HL-60 (cell line): Measurements from ENCODE around the gene AFP.

Experiments used
- GABPA ChIP-seq: IDR thresholded peaks from 2 replicates; pipeline ENCODE4 v1.6.1; 2012; ENCODE audit warnings: low read depth
- POLR2AphosphoS5 ChIP-seq: IDR thresholded peaks from 2 replicates; pipeline ENCODE4 v1.6.1; 2012; ENCODE audit warnings: low read depth
- TF ChIP-seq, protein P1 (sequence below): IDR thresholded peaks from one replicate; pipeline ENCODE4 v1.5.1; 2011; ENCODE audit warnings: low read length, control low read depth, inconsistent platforms; ENCODE audit not compliant: insufficient read depth

- TF ChIP-seq, protein P1, sequence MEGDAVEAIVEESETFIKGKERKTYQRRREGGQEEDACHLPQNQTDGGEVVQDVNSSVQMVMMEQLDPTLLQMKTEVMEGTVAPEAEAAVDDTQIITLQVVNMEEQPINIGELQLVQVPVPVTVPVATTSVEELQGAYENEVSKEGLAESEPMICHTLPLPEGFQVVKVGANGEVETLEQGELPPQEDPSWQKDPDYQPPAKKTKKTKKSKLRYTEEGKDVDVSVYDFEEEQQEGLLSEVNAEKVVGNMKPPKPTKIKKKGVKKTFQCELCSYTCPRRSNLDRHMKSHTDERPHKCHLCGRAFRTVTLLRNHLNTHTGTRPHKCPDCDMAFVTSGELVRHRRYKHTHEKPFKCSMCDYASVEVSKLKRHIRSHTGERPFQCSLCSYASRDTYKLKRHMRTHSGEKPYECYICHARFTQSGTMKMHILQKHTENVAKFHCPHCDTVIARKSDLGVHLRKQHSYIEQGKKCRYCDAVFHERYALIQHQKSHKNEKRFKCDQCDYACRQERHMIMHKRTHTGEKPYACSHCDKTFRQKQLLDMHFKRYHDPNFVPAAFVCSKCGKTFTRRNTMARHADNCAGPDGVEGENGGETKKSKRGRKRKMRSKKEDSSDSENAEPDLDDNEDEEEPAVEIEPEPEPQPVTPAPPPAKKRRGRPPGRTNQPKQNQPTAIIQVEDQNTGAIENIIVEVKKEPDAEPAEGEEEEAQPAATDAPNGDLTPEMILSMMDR: no peak
- TF ChIP-seq POLR2AphosphoS5: no peak
- no peak for TF ChIP-seq GABPA
Observed at GRCh38 chr4:73419106-73420038, 16.6 kb upstream of the AFP start.
